Fibroblast of the conjunctiva (primary cell): Measurements from ENCODE around the gene ITPK1.
A peak's percentile ranks its signal among the peaks of the same experiment; 100 is the strongest.

ENCODE experiments used
- DNase-seq: peaks from one replicate; pipeline ENCODE4 v3.0.0-alpha.2; 2010; ENCODE audit warnings: low read depth

ITPK1 gene

GRCh38 chr14:92936085-92936484 is 179.6 kb downstream of the ITPK1 start:
- DNase-seq, result no peak

DNA sequence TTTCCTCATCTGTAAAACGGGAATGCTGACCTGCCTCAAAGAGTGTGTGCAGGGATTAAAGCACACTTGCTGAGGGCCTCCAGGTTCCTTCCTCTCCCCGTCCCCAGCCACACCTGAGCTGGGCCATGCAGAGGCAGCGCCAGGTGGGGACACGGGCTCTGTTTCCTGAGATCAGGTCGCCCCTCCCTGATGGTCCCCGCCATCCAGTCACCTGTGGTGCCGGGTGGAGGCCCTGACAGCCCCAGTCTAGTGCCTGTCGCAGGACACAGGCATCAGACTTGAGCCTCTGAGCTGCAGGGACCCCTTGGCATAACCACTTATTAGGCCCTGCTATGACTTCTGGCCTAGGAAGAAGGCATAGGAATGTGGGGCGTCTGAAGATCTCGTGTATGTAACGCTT is 180.3 kb downstream of the ITPK1 start:
- DNase-seq, result no peak

GRCh38 chr14:92934196-92935085 is 181.3 kb downstream of the ITPK1 start:
- no peak for DNase-seq

DNA sequence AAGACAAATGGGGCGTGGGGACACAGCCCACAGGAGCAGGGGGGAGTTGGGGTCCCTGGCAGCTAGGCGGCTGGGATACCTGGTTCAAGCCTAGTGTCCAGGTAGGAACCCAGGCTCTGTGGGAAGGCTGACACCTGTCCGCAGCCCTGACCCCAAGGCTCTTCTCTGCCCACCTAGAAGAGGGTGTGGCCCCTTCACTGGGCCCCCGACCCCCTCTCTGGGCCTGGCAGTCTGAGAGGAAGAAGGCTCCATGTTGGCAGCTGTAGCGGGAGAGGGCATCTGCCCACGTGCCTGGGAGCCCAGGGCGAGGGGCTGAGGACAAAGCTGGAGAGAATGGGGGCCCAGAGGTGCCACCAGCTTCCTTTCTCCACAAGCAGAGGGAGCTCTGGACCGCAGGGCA is 182.2 kb downstream of the ITPK1 start:
- DNase-seq, result no peak

DNA sequence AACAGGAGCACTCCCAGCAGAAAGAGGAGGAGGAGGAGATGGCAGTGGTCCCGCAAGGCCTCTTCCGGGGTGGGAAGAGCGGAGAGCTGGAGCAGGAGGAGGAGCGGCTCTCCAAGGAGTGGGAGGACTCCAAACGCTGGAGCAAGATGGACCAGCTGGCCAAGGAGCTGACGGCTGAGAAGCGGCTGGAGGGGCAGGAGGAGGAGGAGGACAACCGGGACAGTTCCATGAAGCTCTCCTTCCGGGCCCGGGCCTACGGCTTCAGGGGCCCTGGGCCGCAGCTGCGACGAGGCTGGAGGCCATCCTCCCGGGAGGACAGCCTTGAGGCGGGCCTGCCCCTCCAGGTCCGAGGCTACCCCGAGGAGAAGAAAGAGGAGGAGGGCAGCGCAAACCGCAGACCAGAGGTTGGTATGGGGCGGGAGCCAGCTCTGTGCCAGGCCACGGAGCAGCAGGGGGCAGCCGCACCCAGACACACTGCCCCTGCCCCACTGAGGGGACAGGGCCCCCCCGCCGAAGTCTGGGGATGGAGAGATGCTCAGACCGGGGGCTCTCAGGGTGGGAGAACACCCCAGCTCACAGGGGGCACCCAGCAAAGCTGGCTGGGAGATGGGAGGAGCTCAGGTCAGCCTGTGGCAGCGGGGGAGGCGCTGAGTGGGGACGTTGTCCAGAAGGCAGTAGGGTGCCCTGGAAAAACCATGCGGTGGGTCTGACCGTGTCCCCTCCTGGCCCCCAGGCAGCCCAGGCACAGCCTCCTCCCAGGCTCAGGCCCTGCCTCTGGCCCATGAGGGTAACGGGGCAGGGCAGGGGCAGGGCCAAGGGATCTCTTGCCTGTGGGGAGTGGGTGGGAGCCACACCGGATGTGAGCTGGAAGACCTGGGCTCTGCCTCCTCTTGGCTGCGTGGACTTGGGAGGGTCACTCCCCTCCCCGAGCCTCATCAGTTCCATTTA is 183.0 kb downstream of the ITPK1 start:
- no peak for DNase-seq

GRCh38 chr14:92931681-92932447 is 183.9 kb downstream of the ITPK1 start:
- DNase-seq, result no peak

DNA sequence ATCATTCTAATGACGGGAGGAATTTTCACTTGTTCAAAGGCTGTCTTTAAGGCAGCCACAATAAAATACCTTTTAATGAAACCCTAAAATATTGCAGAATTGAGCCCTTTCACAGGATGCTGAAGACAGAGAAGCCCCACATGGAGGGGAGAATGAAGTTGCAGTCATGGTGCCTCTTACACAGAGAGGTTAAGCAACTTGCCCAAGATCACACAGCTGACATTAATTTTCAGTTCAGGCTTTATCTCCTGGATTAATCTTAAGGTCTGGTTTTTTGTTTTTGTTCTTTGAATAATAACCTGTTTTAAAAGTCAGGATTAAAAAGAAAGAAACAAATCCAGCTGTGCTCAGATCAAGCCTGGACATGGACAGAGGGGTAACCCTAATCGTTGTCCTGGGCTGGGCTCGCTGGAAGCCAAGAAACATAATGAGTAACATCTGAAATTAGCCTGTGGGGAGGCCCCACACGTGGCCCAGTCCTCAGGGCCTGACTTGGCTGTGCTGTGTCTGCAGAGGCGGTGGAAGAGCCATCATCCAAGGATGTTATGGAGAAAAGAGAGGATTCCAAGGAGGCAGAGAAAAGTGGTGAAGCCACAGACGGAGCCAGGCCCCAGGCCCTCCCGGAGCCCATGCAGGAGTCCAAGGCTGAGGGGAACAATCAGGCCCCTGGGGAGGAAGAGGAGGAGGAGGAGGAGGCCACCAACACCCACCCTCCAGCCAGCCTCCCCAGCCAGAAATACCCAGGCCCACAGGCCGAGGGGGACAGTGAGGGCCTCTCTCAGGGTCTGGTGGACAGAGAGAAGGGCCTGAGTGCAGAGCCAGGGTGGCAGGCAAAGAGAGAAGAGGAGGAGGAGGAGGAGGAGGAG is 184.8 kb downstream of the ITPK1 start:
- DNase-seq, result peak; percentile 34

GRCh38 chr14:92929689-92930608 is 185.8 kb downstream of the ITPK1 start:
- DNase-seq, result no peak

GRCh38 chr14:92928961-92929688 is 186.6 kb downstream of the ITPK1 start:
- DNase-seq, result no peak

GRCh38 chr14:92928258-92928629 is 187.5 kb downstream of the ITPK1 start:
- no peak for DNase-seq

DNA sequence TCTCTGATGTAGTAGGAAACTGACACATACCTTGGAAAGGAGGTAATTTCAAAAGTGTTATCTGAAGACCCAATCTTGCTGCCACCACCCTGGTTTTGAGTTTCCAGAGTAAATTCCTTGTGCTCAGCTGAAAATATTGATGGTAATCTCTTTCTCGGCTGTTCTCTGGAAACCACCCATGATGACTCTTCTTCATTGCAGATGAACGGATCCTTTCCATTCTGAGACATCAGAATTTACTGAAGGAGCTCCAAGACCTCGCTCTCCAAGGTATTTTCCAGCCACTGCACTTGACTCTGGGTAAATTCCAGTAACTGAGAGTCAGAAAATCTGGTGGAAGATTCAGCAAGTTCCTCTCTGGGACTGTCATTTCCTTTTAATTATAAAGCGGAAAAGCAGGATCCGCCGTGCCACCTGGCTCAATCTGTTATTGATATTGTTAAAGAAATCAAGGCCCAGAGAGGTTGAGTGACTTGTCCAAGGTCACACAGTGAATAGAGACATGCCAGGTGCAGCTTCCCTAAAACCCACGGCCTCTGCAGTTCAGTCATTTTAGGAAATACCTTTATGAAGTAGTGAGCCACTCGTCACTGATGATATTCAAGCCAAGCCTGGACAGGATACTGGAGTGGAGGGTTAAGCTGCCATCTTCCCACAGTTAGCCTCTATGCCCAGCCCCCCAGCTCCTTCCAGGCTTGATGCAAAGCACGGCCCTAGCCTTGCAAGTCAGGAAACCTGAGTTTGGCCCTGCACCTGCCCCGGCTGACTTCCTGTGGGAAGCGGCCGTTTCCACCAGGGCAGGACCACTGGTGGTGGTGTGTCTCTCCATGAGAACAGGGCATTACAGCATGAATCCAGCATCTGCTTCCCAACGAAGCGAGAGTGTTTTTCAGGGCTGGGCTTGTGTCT is 188.1 kb downstream of the ITPK1 start:
- DNase-seq, result no peak

DNA sequence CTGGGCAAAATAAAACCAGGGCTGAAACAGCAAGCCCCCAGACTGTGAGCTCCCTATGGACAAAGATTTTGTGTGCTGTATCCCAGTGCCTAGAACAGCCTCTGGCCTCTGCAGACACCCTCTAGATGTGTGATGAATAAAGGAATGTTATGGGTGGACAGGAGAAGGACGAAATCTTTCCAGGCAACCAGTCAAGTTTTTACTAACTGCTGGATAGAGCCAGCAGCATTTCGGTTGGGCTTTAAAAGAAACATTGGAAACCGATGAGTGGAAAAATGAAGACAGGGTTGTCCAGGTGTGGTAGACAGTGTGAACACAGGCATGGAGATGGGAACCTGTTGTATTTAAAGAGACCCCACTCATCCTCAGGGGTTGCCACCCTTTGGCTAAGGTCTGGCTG is 188.8 kb downstream of the ITPK1 start:
- DNase-seq, result no peak

DNA sequence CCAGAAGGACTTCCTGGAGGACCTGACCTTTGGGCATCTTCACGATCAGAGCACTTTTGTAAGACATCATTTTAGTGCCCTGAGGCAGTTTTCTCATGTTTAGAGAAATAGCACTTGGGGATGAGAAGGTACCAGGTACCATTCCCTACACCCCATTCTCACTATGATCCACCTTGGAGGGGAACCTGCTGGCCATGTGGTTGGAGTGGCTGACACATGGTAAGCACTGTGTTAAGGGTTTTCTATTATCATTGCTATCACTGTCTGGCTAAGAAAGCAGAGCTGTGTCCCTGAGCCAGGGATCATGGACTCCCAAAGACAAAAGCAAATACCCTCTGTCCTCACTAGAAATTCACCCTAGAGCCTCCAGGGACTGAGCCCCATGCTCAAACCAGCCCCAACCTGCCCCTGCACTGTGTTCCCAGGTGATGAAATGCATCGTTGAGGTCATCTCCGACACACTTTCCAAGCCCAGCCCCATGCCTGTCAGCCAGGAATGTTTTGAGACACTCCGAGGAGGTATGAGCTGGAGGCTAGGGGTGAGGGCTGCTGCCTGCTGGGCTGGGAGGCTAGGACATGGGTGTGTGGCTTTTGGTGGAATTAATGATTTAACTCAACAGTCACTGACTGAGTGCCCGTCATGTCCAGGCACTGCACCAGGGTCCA is 189.4 kb downstream of the ITPK1 start:
- DNase-seq, result no peak

DNA sequence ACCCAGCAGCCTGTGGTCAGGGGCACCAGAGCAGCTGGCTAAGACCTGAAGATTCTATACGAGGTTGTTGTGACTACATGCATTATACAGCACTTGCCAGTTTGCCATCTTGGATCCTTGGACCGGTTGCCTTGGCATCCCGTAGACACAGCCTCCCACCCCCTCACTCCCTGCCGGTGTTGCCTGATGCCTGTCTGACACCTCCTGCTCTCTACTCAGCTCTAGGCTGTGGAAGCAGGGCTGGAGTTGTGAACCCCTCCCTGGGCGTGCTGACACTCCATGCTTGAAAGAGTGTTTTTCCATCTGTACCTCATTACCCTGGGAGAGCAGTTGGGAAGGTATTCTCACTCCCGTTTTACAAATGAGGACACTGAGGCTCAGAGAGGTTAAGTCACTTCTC is 190.3 kb downstream of the ITPK1 start:
- DNase-seq, result no peak

DNA sequence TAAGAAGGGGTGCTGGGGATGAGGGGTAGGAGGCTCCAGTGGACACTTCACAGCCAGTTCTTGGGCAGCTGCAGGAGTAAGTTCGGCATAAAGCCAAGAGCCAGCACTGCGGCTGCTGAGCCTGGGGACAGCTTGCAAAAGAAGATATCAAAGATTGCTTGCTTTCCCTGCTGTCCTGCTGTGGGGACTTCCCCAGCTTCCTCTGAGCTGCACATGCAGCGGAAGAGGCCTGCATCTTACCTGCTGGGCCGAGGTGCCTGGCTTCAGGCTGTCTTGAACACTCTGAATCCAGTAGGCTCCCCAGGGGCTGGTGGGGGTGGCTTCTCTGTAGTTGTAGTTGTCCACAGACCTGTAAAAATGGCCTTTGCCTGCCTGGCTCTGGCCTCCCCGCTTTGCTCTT is 191.5 kb downstream of the ITPK1 start:
- no peak for DNase-seq

- no peak for DNase-seq
Measured at GRCh38 chr14:92923744-92924103, 192.0 kb downstream of the ITPK1 start.

- no peak for DNase-seq
Measured at GRCh38 chr14:92922883-92923743, 192.6 kb downstream of the ITPK1 start, which contains the start of gene CHGA. TSS of gene CHGA (plus strand) at chr14:92923150. CDS start at chr14:92923360, 210 bp downstream.
